ENCODE data around the gene PRKAG2. TPM values are rescaled to one million over a fixed set of nuclear protein-coding genes. Genes with fewer than 3 reads are reported as not detected.
"Not testable (repeated sequence)": the region's sequence is repeated elsewhere in the genome, so short reads cannot be mapped to it uniquely, and the experiment has no call there.

PRKAG2 gene
- total and polyA plus RNA-seq, 8 donors, result 19.9 to 302 (median 60.9) TPM

GRCh38 chr7:151844071-151844824 lies 32.7 kb downstream of the PRKAG2 start:
- Histone ChIP-seq H3K9me3 (no peaks in the 10 kb centered on the region), H3K27ac (peak overlapping the region in 4 of 5 donors; percentile 33 to 66 (median 51)), H3K27me3 (no peaks in the 10 kb centered on the region), H3K4me1 (peaks cover 9 to 30% (median 17%) of the 10 kb centered on the region in 4 donors), H3K4me3 (no peak overlapping the region), H3K36me3 (peaks cover 4 to 9% (median 6%) of the 10 kb centered on the region in 4 donors)
- WGBS, 5 donors, result 73 to 80% (median 76%) methylated on average over 17 to 20 of the region's 20 CpGs
- DNase-seq, result peak in 1 of 2 donors; percentile 46
- intact Hi-C loops (cut with DNase I; ENCODE audit: low total_unique reads), result no loop called here
- TF ChIP-seq POLR2AphosphoS5 (IDR thresholded peaks at IDR 0.05) (no peak), POLR2A (IDR thresholded peaks at IDR 0.05) (no peak), EP300 (IDR thresholded peaks at IDR 0.05) (no peak)
- TF ChIP-seq, protein P1, sequence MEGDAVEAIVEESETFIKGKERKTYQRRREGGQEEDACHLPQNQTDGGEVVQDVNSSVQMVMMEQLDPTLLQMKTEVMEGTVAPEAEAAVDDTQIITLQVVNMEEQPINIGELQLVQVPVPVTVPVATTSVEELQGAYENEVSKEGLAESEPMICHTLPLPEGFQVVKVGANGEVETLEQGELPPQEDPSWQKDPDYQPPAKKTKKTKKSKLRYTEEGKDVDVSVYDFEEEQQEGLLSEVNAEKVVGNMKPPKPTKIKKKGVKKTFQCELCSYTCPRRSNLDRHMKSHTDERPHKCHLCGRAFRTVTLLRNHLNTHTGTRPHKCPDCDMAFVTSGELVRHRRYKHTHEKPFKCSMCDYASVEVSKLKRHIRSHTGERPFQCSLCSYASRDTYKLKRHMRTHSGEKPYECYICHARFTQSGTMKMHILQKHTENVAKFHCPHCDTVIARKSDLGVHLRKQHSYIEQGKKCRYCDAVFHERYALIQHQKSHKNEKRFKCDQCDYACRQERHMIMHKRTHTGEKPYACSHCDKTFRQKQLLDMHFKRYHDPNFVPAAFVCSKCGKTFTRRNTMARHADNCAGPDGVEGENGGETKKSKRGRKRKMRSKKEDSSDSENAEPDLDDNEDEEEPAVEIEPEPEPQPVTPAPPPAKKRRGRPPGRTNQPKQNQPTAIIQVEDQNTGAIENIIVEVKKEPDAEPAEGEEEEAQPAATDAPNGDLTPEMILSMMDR (IDR thresholded peaks at IDR 0.05), result no peak

DNA sequence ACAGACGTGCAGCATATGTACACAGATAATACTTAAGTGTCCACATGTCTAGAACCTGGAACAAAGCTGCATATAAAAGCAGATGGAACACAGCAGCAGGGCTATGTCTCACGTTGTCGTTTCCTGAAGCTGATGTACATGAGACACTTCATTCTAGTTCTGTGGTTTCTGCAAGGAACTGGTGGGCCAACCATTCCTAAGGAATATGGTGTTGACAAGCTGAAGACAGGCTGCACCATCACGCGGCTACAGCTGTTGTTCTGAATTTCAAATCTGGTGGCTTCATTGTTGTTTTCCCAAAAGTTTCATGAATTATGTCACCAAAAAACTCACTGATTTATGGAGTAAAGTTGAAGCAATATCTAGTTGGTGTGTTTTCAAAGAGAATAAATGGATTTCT lies 33.7 kb downstream of the PRKAG2 start:
- no peak for DNase-seq
- H3K27me3 ChIP-seq, result no peaks in the 10 kb centered on the region
- no peaks in the 10 kb centered on the region for H3K9me3 ChIP-seq
- no peak overlapping the region for H3K4me3 ChIP-seq
- no peak for TF ChIP-seq POLR2AphosphoS5 (IDR thresholded peaks at IDR 0.05)
- peaks cover 0 to 9% (median 3%) of the 10 kb centered on the region in 4 donors for H3K36me3 ChIP-seq
- 65 to 80% (median 72%) methylated on average over 5 of the region's 5 CpGs for WGBS, 5 donors
- peak overlapping the region in 1 of 5 donors; percentile 66 for H3K27ac ChIP-seq
- H3K4me1 ChIP-seq, result peaks cover 11 to 40% (median 26%) of the 10 kb centered on the region in 4 donors
- intact Hi-C loops (cut with DNase I; ENCODE audit: low total_unique reads), result no loop called here

GRCh38 chr7:151841395-151842051 lies 35.4 kb downstream of the PRKAG2 start:
- intact Hi-C loops (cut with DNase I; ENCODE audit: low total_unique reads); H3K27me3 ChIP-seq; H3K27ac ChIP-seq; H3K9me3 ChIP-seq; H3K36me3 ChIP-seq; DNase-seq; H3K4me3 ChIP-seq: not testable (repeated sequence)
- 91 to 100% (median 95%) methylated on average over 1 of the region's 1 CpG for WGBS, 5 donors
- H3K4me1 ChIP-seq, result peaks cover 18 to 55% (median 34%) of the 10 kb centered on the region in 4 donors

DNA sequence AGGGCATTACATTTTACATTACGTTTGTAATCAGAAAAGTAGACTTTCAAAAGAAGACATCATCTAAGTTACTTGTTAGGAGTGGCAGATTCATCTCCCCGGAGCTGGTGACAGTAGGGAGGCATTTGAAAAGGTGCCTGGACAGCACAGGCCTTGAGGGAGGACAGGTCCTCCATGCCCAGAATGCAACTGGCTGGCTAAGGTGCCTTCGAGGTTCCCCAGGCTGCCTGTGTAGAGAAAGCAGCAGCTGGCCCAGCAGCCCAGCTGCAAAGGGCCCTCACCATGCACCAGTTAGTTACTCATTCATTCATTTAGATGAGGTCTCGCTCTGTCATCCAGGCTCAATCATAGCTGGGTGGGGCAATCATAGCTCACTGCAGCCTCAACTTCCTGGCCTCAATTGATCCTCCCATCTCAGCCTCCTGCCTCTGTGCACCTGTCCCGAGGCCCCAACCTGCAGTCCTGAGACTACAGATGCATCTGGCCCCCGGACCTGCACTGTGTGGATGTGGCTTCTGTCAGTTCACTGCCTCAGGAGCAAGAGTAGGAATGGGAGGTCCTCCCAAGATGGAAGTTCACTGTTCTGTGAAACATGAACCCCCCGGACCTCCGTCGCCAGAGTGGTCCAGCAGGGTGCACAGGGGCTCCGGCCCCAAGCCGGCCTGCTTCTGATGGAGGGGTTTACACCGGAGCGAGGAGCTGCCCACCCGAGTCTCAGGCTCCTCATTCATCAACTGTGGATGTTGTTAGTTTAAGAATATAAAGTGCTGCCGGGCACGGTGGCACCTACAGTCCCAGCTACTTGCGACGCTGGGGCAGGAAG lies 36.6 kb downstream of the PRKAG2 start:
- Histone ChIP-seq H3K27me3 (no peaks in the 10 kb centered on the region), H3K27ac (no peak overlapping the region), H3K4me1 (peaks cover 18 to 55% (median 34%) of the 10 kb centered on the region in 4 donors), H3K36me3 (peaks cover 0 to 5% (median 3%) of the 10 kb centered on the region in 4 donors), H3K4me3 (no peak overlapping the region), H3K9me3 (no peaks in the 10 kb centered on the region)
- TF ChIP-seq EP300 (IDR thresholded peaks at IDR 0.05) (no peak), POLR2A (IDR thresholded peaks at IDR 0.05) (no peak), POLR2AphosphoS5 (IDR thresholded peaks at IDR 0.05) (no peak)
- TF ChIP-seq, protein P1 (IDR thresholded peaks at IDR 0.05), result no peak
- 89 to 95% (median 91%) methylated on average over 17 to 18 of the region's 18 CpGs for WGBS, 5 donors
- intact Hi-C loops (cut with DNase I; ENCODE audit: low total_unique reads), result no loop called here
- DNase-seq, result no peak

DNA sequence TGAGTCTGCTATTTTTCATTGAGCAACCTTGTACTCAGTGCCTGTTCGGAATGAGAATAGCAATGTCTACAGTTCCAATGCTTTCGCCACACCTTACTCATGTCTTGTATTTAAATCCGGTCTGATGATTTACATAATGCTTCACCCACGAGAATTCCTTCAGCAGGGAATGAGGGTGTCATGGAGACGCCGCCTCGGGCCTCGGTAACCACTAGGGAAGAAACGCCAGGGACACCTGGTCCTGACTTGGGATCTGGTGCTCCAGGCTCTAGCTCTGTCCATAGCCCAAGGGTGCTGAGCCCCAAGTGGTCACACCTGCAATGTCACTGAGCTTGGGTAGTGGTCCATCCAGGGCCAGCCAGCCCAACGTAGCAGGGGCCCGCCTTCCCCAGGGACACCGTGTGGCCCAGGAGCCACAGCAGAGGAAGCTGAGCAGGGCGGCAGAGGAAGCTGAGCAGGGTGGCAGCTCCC lies 37.4 kb downstream of the PRKAG2 start:
- H3K36me3 ChIP-seq, result peaks cover 0 to 10% (median under 1%) of the 10 kb centered on the region in 4 donors
- peak overlapping the region in 3 of 5 donors; percentile 29 to 45 (median 36) for H3K27ac ChIP-seq
- H3K27me3 ChIP-seq, result no peaks in the 10 kb centered on the region
- DNase-seq, result no peak
- TF ChIP-seq, protein P1 (IDR thresholded peaks at IDR 0.05), result no peak
- TF ChIP-seq EP300 (IDR thresholded peaks at IDR 0.05), result no peak
- no peak for TF ChIP-seq POLR2A (IDR thresholded peaks at IDR 0.05)
- no peak for TF ChIP-seq POLR2AphosphoS5 (IDR thresholded peaks at IDR 0.05)
- H3K9me3 ChIP-seq, result no peaks in the 10 kb centered on the region
- peaks cover 18 to 47% (median 34%) of the 10 kb centered on the region in 4 donors for H3K4me1 ChIP-seq
- WGBS, 5 donors, result 79 to 85% (median 83%) methylated on average over 10 to 13 of the region's 13 CpGs
- intact Hi-C loops (cut with DNase I; ENCODE audit: low total_unique reads), result no loop called here
- H3K4me3 ChIP-seq, result no peak overlapping the region
